M059J (cell line): Measurements from ENCODE around the gene RASA3. TPM values are rescaled to one million over a fixed set of nuclear protein-coding genes. Genes with fewer than 3 reads are reported as not detected.
A peak's percentile ranks its signal among the peaks of the same experiment; 100 is the strongest.

Experiments used
- DNase-seq: peaks from one replicate; pipeline ENCODE4 v3.0.0-alpha.2; 2012; ENCODE audit warnings: low read depth
- total RNA-seq: library from RNA; depleted of rRNA; stranded (reverse); fragments of >200 nt; shearing (Covaris generic); gene quantifications from 2 replicates; pipeline ENCODE4 v1.2.3, GENCODE V29; 2014

Gene RASA3
- total RNA-seq, 1 experiment from 2014 or later, result 23.9 TPM

DNA sequence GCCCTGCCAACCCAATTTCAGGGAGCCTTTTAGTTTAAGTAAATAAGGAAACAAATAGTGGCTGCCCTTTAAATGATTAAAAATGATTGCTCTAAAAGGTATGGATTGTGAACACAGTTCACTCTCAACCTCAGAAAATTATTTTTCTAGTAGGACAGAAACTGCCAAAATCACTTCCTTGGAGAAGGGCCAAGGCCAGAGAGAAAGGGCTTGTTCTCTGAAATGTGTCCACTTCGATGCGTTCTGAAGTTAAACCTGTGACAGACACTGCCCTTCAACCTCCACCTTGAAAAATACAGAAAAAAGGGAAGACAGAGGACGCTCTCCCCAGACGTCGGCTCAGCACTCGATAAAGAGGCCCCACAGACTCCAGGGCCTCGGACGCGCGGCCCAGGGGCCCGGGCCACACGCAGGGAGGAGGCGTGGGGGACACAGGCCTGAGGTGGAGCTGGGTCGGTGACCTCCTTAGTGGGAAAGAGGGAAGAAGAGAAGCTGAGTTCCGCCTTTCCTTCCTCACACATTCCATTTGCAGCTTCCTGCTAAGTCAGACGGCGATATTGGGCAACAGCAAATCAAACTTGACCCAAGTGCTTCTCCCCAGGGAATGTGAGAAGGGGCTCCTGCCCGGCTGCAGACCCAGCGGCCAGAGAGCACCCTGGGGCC, 63.6 kb downstream of the RASA3 start:
- peak; percentile 7 for DNase-seq

DNA sequence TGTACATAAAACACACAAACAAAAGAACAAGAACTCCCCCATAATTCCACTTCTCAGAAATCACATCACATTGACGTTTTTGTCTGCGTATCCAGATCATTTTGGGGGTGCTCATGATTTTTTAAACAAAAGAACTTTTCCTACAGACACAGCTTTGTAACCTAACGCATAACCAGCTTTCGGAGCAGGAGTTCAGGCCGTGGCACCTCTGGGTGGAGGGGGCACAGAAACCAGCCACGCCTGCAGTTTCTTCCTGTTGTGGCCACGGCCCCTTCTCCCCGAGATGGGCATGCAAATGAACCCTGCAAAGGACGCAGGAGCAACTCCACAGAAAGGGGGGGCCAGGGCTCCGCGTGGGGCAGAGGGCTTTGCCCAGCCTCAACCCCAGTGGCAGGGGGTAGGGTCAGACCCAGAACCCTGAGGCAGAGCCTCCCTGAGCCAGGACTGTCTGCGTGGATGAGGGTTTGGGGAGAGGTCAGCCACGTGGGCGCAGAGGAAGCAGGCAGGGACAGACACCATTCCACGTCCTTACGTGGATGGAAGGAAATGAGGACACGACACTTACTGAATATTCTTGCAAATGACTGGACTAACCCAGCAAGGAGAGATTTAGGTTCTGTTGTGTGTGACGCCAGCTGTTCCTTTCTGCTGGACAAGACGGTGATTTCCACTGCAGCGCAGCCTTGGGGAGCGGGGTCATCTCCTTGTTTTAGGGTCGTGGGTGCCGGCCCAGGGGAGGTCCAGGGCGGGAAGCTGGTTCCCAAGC, 64.4 kb downstream of the RASA3 start:
- no peak for DNase-seq

DNA sequence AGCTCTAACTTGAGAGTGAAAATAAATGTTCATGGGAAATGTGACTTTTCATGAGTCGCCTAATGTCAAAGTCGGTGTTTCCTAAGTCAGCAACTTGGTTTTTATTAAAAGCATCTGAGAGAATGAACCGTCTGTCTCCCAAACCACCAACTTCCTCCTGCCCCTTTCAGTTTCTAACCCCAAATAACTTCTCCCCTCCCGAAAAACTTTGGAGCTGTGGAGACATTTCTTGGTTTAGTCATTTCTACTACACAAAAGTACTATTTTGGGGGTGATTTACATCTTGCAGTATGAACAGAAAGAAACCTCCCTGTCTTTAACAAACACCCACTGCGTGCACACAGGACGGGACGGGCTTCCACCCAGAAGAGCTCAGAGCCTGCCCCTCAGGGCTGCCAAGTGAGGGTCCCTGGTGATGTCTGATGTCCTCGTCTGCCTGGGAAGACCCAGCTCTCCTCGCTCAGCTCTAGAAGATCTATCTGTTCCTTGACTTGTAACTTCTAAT, 65.0 kb downstream of the RASA3 start:
- peak; percentile 68 for DNase-seq

DNA sequence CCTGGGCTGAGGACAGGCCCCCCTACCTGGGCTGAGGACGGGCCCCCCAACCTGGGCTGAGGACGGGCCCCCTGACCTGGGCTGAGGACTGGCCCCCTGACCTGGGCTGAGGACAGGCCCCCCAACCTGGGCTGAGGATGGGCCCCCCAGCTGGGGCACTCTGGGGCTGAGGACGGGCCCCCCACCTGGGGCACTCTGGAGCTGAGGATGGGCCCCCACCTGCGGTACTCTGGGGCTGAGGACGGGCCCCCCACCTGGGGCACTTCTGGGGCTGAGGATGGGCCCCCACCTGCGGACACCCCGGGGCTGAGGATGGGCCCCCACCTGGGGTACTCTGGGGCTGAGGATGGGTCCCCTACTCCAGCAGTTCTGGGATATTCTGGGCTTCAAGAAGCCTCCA, 65.5 kb downstream of the RASA3 start:
- DNase-seq, result no peak

DNA sequence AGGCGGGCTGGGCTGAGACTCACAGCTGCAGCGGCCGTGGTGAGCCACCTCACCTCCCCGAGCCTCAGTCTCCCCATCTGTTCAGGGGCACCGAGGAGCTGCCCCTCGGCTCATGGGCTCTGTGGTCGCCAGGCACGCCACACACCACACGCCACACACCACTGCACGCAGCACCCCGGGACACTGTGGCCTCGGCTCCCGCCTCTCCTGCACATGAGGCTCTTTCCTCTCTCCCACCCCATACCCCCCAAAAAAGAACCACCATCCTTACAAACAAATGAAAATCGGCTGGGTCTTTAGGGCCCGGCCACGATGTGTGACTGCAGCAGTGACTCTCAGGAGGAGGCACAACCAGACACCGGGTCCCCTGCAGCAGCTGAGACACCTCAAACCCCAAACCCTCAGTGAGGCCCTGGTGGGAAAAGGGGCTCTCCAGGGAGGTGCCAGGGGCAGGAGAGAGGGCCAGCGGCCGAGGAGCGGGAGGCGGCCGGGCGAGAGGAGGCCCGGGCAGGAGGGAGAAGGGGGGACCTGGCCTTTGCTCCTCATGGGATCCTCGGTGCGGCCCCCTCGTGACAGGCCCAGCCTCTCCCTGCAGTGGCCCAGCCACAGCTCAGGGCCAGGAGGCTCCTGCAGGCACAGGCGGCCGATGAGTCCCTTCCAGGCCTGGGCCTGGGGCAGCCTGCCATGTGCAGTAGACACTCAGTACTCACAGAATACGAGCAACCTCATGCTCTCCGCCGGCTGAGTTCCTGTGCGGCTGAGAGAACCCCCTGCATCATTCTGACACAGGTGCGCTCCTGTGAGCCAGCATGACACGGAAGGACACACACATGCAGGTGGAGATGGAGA, 66.3 kb downstream of the RASA3 start:
- peak; percentile 5 for DNase-seq

DNA sequence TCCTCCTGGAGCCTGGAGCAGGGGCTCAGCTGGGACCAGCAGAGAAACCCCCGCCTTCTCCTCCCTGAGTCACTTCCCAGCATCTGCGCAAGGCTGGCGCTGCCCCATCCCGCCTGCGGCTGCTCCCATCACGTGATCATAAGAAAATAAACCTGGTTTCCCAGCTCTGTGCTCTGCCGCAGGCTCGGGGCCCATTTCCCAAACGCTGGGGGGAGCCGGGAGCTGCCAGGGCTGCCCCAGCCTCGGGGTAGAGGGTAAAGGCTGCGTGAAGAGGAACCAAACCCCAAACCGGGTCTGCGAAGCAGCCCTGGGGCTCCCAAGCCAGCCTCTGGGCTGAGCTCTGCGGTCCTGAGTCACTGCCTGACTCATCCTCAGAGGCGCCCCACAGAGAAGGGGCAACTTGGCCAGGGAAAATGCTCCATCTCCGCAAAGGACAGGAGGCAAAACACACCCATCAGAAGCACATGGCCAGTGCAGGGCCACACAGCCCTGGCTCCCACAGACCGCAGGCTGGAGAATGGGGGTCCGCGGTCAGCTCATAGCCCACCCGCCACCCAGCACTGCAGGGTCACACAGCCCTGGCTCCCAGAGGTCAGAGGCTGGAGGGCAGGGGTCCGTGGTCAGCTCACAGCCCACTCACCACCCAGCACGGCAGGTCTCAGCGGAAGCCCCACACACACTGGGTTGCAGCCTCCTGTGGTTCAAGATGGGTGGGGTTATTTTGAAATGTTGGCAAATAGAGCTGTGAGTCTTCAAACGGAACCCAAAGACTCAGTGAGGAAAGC, 67.1 kb downstream of the RASA3 start:
- DNase-seq, result peak; percentile 98

DNA sequence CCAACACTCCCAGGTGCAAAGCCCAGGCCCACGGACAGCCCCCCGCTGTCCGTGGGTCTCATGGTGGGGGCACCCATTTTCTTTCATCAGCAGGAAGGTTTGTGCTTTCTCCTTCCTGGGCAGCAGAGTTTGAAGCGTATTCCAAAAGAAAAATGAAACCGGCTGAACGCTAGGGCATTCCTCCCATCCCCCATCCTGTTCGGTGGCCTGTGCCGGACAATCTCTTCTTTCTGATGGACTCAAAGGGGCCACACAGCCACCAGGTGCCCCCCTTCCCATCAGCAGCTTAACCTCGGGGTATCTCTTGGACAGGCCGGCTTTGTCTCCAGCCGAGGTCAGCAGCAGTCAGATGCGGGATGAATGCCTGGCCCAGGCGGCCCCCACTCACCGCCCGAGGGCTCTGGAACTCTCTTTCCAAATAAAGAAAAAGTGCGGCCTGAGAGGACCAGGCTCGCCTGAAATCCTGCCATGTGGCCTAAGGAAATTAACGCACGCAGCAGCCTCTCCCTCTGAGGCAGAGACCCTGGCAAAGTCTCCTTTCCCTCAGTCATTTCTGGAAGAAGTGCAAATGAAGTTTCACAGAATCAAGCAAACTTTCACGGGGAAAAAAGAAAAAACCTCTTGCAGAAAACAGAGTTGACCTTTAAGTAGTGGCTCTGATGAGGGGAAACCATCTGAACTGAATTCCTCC, 67.8 kb downstream of the RASA3 start:
- DNase-seq, result peak; percentile 67

DNA sequence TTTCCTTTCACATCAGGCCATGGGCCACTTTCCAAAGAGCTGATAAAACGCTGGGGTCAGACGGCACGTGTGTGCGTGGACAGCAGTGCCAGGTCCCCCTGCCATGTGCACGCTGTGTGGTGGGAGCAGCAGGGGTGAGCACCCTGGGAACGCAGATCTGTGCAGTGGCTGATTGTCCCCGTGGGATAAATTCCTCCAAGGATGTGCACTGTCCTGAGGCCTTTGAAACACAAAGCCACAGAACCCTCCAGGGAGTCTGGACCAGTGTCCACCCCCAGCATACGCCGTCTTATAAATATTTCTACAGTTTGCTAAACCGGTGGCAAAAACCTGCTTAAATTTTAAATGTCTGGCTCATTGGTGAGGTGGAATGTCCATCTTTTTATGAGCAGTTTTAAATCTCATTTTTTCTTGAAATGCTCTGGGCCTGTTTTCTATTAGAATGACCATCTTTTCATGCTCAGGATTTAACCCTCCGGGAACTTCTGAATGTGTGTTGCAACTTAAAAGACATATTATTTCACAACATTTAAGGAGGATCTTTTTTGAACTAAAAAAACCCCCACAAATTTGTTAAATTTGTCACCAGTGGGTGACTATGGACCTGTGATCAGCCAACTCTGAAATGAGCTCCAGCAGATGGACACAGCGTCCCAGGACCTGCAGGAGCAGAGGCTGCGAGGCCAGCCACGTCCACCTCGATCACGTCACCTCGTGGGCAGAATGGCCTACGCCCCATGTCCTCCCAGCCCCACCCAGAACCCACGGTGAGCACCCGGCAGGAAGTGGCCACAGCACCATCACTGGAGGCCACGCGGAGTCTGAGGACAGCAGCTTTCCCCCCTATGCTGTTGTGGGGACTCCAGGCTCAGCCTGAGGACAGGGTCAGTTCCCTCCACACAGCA, 68.6 kb downstream of the RASA3 start:
- peak; percentile 65 for DNase-seq

DNA sequence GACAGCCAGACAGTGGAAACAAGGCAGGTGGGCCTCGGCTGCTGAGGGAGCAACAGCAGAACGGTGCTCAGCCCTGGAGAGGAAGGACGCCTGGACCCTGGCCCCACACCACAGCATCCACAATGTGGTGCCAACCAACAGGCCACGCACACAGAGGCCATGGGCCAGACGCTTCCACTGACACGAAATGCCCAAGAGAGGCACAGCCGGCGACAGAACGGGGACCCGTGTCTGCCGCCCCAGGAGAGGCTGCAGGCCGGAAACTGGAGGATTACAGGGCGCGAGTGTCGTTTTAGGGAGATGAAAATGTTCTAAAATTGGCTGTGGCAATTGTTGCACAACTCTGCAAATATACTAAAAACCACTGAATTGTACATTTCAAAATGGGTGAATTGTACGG, 69.7 kb downstream of the RASA3 start:
- DNase-seq, result no peak

DNA sequence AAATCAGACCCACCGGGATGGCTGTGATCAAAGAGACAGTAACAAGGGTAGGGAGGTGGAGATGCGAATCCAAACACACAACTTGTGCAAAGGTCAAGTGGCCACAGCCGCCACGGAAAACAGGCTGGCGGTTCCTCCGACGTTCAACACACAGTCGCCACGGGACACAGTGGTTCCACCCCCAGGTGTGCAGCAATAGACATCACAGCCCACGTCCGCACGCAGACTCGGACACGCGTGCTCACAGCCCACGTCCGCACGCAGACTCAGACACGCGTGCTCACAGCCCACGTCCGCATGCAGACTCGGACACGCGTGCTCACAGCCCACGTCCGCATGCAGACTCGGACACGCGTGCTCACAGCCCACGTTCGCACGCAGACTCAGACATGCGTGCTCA, 70.1 kb downstream of the RASA3 start:
- DNase-seq, result no peak

DNA sequence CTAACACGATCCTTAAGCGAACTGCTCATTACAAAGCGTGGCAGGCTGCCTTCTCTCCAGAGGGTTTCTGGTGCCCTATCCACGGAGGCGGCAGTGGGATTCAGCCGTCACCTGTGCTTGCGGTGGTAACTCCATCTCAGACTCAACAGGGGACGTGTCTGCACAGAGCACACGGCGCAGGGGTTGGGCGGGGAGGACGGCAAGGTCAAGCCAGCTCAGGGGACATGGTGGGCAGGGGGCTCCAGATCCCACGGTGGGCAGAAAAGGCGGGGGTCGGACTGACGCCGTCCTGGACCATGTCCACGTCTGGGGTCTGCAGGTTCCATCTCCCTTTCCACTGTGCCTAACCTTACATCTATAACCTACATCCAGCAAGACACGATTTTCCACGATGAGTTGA, 70.7 kb downstream of the RASA3 start:
- no peak for DNase-seq

DNA sequence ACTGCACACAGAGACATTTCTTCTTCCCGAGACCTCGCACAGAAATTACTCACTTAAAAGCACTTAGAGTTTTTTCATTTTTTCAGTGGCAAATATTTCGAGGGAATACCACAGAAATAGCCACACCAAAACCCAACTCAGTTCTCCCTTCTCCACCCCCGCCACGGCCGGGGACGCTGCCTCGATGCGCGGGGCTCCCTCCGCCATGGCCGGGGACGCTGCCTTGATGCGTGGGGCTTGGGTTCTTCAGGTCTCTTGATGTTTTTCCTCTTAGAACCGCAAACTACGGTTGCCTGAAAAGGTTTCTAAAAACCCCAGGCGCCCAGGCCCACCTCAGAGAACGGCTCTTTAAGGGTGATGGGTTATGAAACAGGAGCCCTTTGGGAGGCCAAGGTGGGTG, 71.4 kb downstream of the RASA3 start:
- DNase-seq, result no peak

DNA sequence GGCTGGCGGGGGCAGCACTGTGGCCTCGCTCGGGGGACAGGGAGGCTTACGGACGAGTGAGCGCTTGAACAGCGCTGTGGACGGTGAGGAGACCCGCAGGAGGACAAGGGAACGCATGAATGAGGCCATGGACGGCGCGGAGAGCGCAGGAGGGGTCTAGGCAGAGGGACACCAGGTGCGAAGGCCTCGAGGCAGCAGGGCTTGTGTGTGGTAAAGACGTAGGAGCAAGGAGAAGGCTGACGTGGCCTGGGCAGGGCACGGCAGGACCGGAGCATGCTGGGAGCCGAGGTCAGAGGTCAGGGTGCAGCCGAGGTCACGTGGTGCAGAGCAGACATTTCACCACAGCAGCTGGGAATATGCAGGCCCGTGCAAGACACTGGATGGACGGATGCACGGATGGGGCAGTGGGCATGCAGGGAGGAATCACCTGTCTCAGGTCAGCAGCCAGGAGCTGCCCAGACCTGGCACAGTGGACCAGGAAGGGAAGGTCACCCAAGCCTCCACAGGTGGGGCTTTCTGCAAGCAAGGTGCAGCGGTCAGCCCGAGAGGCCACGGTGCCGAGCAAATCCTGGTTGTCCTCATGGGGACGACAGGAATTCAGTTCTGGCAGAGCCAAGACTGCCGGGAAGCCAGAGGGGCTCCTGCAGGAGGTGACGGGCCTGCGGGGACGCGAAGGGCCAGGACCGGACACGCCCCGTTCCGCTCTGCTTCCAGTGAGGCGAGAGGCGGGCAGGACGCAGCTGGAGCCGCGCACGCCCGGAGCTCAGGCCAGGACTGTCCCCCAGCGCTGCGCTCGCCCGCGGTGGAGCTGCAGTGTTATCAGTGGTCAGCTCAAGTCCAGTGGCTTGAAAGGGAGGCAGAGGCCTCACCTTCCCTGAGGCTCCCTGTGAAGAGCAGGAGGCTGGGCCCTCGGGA, 72.2 kb downstream of the RASA3 start:
- no peak for DNase-seq

DNA sequence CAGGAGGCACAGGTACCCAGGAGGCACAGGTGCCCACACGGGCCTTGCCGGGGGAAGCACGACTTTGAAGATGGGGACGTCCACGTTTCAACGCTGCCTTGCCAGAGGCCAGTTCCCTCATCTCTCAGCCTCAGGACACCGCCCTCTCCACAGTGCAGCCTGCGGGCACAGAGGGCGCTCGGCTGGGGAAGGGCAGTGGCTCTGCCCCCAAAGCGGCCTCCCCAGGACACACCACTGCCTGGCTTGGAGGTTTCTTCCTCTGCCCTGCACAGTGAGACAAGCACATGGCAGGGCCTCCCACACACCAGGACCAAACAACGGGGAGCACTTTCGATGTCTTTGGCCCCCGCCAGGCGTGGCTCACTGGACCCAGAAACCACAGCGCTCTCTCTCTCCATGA, 73.0 kb downstream of the RASA3 start:
- no peak for DNase-seq

DNA sequence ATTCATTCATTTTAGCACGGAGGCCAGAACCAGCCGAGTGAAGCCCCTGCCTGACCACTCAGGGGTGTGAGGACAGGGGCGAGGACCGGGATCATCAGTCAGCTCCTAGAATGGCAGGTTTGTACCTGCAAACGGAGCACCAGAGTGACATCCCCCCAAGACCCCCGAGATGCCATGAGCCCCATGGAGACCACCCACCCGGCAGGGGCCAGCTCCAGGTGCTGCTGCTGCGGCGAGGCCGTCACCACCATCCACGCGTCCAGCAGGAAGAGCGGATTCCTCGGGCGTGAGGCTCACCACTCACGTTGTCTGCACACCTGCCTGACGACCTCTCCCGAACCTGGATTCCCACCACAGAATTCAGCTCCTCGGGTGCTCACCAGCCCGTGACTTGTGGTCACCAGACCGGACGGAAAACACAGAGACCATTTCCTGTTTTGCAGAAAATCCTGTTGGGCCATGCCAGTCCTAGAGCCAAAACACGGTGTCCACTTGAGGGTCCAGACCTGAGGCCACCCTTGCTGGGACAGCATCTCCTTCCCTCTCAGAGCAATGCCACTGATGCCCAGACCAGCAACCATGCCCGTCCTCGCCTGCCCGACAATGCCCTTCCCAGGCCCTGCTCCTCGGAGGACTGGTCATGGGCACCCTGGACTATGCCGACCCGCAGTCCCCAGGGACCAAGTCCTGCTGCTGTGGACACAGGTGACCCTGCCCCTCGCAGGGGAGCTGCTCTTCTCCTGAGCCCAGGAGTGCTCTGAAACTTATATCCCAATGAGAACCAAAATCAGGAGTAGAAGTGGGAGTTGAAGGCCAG, 74.2 kb downstream of the RASA3 start:
- no peak for DNase-seq

DNA sequence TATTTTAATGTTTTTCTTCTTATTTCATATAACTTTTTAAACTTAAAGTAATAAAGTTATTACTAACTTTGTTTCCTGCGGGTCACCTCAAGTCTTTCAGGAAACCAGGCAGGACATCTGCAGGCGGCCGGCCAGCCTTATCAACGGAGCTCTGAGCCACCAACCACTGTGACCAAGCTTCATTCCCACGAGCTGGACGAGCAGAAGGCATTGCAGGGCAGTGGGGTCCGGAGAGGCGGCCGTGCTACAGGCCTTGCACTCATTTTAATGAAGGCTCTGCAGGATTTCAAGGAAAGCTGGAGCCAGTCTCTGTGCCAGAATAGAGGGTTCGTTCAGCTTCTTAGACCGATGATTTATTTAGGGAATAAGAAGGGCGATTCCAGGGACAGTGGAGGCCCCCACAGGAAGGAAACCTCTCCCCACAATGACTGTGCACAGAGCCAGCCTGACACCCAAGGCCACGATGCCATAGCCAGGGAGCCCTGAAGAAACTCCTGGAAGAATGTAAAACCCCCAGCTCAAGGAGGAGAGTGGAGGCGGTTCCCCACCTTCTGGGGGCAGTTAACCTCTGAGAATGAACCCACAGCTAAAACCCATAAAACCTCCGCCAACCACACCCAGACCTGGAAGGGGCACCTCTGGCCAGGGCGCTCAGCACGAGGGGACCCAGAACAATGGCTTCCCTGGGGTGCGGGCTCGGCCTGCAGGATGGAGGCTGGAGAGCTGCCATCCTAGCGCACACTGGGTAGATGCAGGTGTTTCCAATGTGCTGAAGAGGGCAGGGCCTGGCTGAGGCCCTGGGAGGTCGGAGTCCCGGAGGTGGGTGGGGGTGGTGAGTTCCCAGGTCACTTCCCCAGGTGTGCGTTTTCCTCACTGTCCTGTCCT, 75.0 kb downstream of the RASA3 start:
- DNase-seq, result no peak
